Activated CD8-positive, alpha-beta memory T cell treated with anti-CD3 and anti-CD28 coated beads, Interleukin-2, amount 50 U/mL, for 24 hours (primary cell): ENCODE results near the gene CLSTN1.
"Not testable (repeated sequence)": the region's sequence is repeated elsewhere in the genome, so short reads cannot be mapped to it uniquely, and the experiment has no call there.

ENCODE experiments used
- DNase-seq: peaks from one replicate; pipeline ENCODE4 v3.0.0-alpha.2; 2020; ENCODE audit errors: extremely low read depth

The CLSTN1 gene

DNA sequence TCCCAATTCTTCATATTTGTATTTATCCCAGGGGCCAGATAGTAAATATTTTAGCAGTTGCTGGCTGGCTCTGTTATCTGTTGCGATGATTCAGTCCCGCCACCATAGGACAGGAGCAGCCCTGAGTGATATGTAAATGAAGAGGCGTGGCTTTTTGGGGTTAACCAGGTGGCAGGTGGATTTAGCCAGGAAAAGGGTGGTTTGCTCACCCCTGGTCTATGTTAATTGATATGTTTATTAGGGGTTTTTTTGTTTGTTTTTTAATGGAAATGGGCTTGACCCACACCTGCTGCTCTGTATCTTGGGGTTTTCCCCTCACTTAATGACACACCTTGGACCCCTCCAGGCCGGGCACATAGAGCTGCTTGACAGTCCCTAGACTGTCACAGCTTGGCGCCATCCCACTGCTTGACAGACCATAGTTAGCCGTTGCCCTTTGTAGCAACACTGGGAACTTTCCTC lies 109.5 kb downstream of the CLSTN1 start:
- DNase-seq: no peak

DNA sequence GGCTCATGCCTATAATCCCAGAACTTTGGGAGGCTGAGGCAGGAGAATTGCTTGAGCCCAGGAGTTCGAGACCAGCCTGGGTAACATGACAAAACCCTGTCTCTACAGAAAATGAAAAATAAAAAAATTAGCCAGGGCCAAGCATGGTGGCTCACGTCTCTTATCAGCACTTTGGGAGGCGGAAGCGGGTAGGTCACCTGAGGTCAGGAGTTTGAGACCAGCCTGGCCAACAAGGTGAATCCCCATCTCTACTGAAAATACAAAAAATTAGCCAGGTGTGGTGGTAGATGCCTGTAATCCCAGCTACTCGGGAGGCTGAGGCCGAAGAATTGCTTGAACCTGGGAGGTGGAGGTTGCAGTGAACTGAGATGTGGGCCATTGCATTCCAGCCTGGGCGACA lies 111.0 kb downstream of the CLSTN1 start:
- DNase-seq: not testable (repeated sequence)

DNA sequence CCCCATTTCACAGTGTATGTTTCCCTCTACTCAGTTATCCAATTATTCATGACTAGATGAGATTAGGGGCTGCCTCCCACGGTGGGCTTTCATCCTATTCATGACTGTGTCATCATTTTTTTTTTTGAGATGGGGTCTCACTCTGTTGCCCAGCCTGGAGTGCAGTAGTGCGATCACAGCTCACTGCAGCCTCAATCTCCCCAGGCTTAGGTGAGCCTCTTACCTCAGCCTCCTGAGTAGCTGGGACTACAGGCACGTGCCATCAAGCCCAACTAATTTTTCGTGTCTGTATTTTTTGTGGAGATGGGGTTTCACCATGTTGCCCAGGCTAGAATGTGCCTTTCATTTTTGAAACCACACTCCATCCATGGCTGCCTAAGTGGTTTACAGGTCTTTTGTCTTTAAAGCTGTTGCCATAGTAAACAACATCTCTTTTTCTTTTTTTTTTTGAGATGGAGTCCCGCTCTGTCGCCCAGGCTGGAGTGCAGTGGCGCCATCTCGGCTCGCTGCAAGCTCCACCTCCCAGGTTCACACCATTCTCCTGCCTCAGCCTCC lies 112.2 kb downstream of the CLSTN1 start:
- no peak for DNase-seq

DNA sequence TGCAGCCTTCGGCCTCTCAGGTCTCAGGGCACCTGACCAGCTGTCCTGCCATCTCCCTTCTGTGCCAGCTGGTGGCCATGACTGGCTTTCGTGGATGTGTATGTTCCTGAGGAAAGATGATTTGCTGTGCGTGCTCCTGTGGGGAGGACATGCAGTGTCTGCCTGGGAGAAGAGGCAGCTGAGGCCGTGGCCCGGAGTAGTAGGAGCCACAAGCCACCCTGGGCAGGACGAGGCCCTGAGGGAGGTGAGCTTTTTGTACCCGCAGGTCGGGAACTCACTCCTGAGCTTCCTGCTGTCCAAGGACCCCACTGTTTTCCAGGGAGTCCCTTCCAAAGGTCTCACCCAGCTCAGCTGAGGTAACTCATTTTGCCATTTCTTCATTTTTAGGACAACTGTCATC lies 113.7 kb downstream of the CLSTN1 start:
- no peak for DNase-seq

DNA sequence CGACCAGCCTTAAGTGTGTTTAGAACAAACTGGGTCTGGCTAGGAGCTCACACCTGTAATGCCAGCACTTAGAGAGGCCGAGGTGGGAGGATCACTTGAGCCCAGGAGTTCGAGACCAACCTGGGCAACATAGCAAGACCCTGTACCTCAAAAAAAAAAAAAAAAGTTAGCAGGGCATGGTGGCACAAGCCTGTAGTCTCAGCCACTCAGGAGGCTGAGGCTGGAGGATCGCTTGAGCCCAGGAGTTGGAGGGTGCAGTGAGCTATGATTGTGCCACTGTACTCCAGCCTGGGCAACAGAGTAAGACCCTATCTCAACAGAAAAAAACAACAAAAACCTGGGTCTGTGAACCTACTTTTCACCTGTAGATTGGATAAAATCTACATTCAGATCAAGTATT lies 117.6 kb downstream of the CLSTN1 start:
- DNase-seq: no peak

DNA sequence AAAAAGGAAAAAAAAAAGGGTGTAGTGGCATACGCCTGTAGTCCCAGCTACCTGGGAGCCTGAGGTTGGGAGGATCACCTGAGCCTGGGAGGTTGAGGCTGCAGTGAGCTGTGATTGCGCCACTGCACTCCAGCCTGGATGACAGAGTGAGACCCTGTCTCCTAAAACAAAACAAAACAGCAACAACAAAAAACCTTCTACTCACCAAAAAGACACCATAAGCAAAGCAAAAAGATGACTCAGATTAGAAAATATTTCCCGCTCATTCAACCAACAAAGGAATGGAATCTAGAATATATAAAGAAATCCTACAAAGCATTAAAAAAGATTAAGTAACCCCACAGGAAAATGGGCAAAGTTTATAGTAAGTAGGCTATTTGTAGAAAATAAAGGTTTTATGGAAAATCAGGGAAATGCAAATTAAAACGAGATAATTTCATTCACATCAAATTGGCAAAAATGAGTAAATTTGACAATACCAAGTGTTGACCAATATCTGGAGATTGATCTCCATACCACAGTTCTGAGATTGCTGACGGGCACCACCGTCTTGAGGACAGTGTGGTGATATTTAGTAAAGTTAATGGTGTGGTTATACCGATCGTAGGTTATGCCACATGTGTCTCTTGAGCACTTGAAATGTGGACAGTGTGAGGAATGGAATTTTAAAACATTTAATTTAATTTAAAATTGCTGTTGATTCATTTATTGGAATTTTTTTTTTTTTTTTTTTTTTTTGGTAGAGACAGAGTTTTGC lies 118.2 kb downstream of the CLSTN1 start:
- no peak for DNase-seq

DNA sequence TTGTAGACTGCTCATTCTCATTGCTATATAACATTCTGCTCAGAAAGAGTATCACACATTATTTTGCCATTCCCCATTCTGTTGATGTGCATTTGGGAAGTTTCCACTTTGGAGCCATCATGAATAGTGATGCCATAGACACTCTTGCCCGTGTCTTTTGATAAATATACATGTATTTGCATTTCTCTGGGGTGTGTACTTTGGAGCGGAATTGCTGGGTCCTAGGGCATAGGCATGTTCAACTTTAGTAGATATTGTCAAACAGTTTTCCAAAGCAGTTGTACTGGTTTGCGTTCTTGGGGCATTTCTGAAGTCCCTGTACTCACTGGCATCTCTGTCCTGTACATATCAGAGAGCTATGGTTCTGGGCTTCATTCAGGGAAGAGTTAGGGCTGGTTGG lies 120.1 kb downstream of the CLSTN1 start:
- no peak for DNase-seq

DNA sequence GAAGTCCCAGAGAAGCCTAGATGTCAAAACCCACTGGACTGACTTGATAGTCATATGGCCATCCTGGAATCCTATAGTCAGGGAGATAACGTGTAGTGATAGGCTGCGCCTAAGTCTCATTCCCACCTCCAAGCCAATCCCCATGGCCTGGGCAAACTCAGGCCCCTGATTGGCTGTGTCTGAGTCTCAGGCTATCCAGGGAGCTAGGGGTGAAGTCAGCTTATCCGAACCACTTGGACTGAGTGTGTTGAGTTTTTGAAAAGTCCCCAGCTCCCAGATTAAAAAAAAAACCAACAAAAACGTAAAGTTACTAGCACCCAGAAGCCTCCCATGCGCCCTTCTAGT lies 120.6 kb downstream of the CLSTN1 start:
- no peak for DNase-seq

DNA sequence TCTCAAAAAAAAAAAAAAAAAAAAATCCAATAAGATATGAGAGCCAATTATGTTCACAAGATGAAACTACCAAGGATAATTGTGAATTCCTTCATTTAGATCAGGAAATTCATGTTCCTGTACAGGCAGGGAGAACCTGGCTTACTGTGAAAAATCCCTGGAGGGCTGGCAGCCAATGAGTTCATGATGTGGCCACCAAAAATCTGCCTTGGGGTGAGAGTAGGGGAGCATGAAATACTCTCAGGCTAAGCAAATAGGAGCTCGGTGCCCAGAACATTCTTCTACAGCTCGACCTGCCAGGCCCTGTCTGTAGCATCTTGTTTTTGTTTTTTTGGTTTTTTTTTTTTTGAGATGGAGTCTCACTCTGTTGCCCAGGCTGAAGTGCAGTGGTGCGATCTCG lies 122.1 kb downstream of the CLSTN1 start:
- no peak for DNase-seq

DNA sequence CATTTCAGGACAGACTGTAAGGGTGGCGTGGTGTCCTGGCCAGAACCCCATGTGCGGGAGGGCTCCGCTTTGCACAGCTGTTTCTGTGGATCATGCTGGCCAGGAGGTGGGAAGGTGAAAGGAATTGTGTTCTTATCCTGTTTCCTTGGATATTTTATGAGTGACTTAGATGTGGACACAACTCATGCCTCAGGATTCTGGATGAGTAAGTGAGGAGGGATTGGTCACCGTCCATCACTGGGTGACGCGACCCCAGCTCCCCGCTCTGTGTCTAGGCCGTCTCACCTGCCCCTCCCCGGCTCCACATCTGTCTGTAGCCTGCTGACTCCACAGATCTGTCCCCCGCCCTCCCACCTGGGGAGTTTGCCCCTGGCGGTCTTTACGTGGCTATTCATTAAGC lies 123.4 kb downstream of the CLSTN1 start:
- DNase-seq: no peak

DNA sequence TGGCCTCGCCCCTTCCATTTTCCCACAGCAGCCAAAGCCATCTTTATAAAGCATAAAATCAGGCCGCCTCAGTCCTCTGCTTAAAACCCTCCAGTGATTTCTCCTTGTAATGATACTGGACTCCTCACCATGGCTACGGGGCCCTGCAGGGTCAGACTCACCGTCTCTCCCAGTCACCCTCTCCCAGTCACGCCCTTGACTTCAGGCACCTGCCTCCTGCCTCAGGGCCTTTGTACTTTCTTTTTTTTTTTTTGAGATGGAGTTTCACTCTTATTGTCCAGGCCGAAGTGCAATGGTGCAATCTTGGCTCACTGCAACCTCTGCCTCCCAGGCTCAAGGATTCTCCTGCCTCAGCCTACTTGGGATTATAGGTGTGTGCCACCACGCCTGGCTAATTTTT lies 124.4 kb downstream of the CLSTN1 start:
- no peak for DNase-seq

DNA sequence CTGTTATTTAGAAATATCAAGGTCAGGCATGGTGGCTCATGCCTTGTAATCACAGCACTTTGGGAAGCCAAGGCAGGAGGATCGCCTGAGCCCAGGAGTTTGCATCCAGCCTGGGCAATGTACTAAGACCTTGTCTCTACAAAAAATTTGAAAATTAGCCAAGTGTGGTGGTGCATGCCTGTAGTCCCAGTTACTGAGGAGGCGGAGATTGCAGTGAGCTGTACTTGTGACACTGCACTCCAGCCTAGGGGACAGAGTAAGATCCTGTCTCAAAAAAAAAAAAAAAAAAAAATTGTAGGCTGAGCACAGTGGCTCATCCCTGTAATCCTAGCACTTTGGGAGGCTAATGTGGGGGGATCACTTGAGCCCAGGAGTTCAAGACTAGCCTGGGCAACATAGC lies 127.0 kb downstream of the CLSTN1 start:
- no peak for DNase-seq

DNA sequence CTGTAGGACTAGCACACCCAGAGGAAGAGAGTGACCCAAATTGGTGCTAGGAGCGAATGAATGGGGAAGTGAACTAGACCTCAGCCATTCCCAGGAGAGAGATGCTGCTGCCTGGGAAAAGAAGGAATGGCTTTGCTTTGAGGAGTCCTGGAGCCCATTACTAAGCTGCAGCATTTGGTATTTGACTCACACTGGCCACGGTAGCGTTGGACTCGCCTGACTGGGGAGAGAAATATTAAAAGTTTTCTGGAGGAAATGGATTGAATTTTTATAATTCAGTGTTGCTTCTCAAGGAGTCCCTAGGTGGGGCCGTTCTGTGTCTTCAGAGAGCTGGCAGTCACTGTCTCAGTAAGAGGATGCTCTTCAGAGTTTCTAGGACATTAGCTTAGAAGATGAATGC lies 132.1 kb downstream of the CLSTN1 start:
- no peak for DNase-seq

DNA sequence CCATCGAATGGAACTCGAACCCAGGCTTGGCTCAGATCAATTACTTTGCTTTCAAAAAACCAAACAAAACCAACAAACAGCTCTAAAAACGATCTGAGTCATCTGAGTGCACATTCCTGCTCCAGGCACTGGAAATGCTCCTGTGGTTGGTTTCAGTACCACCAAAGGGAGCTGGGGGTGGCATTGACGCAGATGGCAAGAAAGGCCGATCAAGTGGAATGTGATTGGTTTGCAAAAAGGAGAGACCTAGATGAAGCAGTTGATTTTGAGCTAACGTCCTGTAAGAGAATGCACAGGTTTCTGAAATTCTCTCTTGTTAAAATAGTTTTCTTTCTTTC lies 132.7 kb downstream of the CLSTN1 start:
- DNase-seq: no peak

DNA sequence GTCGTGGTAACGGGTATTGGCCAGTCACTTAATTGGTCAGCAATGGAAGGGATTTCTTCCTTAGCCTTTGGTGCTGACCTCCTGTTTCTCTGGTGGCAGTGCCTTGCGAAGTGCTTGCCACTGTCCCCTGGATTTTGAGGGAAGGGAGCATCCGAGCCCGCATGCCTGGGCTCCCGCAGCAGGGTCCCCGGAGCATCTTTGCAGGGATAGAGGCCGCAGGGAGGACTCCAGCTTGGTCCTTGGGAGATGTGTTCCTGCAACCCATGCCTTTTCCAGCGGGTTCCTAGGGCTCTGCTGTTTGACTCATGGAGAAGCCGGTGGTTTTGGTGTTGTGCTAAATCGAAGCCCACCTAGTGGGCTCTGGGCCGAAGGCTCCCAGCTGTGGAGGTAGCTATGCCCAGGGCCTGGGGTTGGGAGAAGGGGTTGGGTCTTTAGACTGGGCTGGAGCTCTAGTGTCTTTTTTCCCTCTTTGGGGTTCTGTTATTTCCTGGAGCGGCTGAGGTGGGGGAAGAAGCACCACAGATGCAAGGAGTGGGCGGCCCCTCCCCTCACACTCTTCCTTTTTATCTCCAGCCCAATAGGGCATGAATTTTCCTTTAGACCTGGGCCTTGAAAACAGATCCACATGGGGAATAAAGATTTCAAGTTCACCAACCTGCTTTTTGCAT lies 133.2 kb downstream of the CLSTN1 start:
- DNase-seq: no peak

DNA sequence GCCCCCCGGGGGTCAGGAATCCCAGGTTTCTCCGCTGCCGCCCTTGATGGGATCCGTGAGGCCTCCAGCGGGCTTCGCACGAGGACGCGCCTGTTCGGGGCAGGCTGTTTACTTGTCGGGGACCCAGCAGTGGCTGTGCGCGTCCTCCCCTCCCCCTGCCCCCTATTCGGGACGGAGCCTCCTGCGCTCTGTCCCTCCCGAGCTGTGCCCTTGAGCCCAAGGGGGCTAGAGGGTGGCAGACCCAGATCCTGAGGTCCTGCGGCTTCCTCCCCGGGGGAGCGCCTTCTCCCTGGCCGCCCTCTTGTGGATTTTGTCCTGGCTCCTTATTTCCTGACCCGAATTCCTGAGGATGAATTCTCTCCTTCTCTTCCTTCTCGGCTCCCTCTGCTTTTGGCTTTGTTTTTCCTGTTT lies 133.8 kb downstream of the CLSTN1 start:
- DNase-seq: no peak

DNA sequence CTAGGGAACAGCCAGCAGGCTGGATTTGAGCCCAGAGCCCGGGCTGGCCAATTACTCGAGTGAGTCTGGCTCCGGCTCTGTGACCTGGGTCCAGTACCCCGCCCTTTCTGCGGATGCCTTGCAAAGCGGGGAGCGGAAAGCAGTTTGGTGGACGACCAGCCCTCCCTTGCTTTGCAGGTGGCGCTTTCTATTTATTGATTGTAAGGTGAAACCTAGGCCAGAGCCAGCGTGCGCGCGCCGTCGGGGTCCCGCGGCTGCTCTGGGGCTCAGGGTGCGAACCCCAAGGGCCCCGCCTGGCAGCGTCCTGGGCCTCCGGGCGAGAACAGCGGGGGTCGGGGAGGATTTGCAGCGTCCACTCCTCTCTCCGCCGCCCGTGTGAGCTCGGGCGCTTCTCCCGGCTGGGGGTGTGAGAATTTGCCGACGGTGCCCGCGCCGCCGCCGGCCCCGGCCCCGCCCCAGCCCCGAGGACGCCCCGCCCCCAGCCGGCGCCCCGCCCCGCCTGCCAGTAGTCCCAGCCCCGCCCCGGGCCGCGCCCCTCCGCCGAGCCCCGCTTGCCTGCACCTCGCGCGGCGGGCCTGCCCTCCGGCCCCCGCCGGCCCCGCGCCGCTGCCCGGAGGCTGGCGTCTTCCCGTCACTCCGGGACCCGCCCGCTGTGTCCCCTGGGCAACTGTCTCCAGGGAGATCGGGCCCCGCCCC lies 134.6 kb downstream of the CLSTN1 start:
- DNase-seq: peak; percentile 45

DNA sequence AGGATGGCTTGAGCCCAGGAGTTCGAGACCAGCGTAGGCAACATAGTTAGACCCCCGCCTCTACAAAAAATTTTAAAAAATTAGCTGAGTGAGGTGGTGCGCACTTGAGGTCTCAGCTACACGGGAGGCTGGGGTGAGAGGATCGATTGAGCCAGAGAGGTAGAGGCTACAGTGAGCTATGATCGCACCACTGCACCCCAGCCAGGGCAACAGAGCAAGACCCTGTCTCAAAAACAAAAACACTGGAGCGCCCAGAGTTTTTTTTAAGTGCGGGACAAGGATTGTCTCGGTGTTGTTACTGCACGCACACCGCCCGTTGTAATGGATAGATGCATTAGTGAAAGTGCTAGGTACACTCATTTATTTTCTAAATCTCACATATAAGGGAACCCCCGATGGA lies 135.2 kb downstream of the CLSTN1 start:
- DNase-seq: no peak

DNA sequence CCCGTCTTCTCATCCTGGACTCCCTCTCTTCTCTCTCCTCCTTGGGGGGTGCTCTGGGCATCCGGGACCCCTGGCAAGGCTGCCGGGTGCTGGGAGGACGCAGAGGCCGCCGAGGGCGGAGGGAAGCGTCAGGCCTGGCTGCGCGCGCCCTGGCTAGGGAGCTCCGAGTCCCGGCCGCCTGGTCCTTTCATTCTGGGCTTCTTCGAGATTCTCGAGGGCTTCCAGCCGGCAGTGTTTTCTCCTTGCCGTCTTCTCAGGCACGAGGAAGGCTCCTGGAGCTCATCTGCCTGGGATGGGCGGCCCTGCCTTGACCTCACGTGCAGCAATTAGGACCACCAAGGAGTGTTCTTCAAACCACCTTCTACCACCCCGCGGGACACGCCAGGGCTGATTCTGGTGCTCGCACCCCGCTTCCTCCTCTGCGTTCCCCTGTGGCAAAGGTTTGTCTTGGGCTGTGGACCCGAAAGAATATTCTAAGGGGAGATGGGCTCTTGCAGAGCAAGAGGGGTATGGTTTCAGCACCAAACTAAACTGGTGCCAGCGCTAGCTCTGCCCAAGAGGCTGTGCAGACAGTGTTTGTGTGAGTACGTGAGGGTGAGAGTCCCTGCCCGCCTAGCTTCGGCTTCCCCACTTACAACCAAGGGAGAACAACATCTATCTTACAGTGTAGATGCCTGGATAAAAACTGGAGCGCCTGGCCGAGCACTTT lies 135.7 kb downstream of the CLSTN1 start:
- DNase-seq: no peak

DNA sequence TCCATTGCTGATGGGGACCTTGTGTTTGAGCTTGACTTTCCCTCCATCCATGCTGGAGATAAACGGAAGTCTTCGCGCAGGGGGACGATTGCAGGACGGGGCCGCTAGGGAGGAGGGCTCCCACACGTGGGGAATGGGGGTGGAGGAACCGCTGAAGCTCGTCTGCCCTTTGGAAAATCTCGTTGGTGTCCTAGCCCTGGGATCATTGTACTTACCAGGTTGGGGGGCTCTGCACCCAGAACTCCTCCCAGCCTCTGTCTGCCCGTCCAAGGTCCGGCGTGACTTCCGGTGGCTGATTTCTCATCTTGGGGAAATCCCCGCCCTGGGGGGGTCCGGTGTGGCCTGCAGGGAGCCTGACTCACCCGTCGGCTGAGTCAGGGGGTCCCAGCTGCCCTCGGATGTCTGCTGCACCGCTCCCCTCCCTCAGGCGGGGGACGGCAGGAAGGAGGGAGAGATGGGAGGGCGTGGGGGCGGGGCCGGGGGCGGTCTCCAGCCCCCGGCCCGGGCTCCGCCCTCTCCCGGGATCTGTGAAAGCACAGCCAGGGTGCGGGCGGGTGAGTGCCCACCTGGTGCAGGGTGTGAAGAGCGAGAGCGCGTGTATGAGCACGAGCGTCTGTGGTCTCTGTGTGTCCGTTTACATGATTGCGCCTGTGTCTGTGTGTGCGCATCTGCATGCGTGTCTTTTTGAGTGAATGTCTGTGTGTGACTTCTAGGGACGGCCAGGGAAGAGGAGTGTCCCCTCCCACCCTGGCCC lies 136.5 kb downstream of the CLSTN1 start:
- DNase-seq: peak; percentile 36

DNA sequence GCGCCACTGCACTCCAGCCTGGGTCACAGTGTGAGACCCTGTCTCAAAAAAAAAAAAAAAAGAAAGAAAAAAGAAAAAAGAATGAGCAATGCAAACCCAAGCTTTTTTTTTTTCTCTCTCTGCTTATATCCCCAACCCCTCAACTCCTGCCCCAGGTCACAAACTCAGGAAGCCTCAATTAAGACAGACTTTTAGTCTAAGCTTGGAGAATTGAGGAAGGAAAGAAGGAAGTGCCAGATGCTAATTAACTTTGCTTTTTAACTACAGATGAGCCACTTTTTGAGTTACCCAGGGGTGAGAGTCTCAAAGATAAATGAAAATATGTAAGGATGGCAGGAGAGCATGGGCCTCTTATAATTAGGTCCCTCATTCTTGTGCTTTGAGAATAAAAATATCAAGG lies 139.0 kb downstream of the CLSTN1 start:
- no peak for DNase-seq

DNA sequence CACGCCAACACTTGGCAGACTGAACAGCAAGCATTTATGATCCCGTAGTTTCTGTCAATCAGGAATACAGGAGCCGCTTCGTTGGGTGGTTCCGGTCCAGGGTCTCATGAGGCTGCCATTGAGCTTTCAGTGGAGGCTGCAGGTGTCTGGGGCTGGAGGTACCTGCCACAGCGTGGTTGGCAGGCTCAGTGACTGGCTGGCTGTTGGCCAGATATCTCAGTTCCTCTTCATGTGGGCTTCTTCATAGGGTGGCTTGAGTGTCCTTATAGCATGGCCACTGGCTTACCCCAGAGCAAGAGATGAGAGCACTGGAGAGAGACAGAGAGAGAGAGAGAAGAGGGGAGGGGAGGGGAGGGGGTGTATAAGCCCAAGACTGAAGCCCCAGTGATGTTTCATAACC lies 142.9 kb downstream of the CLSTN1 start:
- DNase-seq: no peak
